AG10803 (cell line): Measurements from ENCODE around the gene RASSF4.

Source experiments
- DNase-seq: peaks from one replicate; pipeline ENCODE4 v3.0.0; 2010; ENCODE audit warnings: low read depth
- H3K4me3 ChIP-seq: 2 replicates; pipeline ENCODE4 v1.5.1; 2011; ENCODE audit warnings: mild to moderate bottlenecking, low read length, control low read depth
- TF ChIP-seq, protein P1 (sequence below): conservative IDR thresholded peaks from 2 replicates; pipeline ENCODE4 v1.5.1; 2011; ENCODE audit warnings: mild to moderate bottlenecking, low read length, control low read depth, inconsistent platforms

Gene RASSF4

DNA sequence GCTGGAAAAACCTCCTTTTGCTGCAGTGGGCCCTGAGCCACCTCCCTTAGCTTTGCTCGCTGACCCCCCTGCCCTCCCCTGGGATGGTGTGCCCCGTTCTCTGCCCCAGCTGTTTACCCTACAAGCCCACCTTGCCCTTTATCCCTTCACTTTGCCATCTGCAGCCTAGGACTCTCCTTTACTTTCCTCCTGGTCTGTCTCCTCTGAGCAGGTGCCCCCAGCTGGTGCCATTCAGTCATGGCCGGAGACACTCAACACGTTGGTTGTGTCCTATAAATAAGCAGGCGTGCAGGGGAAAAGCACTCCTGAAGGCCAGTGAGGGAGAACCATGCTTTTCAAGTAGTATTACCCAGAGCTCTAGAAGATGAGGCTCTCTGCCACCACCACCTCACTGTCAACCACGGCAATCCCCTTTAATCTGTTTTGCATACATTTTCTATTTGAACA, 6.1 kb downstream of the RASSF4 start:
- H3K4me3 ChIP-seq = no peak overlapping the region
- DNase-seq = no peak
- TF ChIP-seq, protein P1, sequence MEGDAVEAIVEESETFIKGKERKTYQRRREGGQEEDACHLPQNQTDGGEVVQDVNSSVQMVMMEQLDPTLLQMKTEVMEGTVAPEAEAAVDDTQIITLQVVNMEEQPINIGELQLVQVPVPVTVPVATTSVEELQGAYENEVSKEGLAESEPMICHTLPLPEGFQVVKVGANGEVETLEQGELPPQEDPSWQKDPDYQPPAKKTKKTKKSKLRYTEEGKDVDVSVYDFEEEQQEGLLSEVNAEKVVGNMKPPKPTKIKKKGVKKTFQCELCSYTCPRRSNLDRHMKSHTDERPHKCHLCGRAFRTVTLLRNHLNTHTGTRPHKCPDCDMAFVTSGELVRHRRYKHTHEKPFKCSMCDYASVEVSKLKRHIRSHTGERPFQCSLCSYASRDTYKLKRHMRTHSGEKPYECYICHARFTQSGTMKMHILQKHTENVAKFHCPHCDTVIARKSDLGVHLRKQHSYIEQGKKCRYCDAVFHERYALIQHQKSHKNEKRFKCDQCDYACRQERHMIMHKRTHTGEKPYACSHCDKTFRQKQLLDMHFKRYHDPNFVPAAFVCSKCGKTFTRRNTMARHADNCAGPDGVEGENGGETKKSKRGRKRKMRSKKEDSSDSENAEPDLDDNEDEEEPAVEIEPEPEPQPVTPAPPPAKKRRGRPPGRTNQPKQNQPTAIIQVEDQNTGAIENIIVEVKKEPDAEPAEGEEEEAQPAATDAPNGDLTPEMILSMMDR = no peak

DNA sequence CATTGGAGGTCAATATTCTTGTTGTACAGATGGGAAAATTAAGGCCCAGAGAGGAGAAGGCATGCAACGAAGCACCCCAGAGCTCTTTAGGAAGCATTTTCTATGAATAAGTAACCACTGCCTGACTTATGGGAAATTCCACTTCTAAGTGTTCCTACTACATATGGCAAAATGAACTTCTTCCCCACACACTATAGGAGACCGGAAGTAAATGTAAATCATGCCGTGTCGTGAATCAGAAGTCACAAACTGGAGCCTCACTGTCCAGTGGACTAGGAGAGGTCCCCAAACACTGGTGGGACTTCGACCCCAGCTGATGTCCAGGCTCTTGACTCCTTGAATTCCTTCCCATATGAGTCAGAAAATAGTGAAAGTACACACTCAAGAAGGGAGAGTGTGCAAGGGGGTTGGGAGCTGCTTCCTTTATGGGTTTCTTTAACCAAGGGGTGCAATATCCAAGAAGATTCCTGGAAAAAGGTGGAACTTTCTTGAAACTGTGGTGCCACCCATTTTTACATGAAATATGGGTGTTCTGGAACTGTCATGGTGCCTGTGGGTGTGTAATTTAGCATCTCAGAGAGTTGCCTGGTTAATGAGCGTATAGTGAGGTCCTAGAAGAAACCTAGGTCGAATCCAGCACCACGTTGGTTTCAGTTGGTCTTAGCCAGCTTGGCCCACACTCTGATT, 6.7 kb downstream of the RASSF4 start:
- H3K4me3 ChIP-seq = no peak overlapping the region

DNA sequence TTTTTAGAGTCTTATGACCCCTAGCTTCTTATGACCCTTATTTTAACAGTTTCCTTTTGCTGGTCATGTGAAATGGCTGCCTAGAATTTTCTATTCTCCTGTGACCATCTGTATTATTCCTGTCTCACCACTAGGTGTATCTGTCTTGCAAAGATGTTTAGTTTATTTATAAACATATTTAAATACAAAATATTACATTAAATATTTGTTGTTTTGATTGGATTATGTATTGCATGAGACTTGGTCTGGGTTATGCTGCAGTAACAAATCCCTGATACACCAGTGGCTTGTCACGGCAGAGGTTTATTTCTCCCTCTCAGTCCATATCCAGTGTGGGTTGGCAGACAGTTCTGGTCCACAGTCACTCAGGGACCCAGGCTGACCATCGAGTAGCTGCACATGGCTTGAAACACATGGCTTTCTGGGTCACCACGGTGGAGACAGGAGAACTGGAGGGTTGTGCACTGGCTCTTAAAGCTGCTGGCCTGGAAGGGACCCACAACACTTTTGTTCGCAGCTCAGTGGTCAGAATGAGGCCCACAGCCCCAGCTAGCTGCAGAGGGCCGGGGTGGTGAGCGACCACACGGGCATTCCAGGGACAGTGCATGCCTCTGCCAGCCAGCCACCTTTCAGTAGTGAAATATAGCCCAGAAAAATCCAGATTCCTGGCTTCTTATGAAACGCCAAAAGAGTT, 7.4 kb downstream of the RASSF4 start:
- TF ChIP-seq, protein P1 = peak; percentile 23; the same call in 1 of the 2 replicates
- no peak for DNase-seq
- H3K4me3 ChIP-seq = no peak overlapping the region

More for the DNA sequence above, 6.7 kb downstream of the RASSF4 start:
- no peak for DNase-seq
- TF ChIP-seq, protein P1 = no peak

DNA sequence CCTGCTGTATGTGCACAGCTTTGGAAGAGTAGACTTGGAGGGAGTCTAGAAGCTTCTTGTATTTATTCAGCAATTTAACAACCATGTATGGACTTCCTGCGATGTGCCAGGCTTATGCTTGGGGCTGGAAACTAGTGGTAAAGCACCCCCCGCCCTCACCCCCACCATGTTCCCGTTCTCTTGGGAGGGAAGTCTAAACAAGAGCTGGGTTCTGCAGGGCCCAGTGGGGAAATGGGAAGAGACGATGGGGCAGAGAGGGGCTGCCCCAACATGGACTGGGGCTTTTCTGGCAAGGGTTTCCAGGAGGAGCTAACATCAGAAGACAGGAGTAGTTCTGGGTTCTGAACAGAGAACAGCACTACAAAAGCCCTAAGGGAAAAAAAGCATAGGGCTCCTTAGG, 8.0 kb downstream of the RASSF4 start:
- no peak overlapping the region for H3K4me3 ChIP-seq
- no peak for DNase-seq
- TF ChIP-seq, protein P1 = no peak

DNA sequence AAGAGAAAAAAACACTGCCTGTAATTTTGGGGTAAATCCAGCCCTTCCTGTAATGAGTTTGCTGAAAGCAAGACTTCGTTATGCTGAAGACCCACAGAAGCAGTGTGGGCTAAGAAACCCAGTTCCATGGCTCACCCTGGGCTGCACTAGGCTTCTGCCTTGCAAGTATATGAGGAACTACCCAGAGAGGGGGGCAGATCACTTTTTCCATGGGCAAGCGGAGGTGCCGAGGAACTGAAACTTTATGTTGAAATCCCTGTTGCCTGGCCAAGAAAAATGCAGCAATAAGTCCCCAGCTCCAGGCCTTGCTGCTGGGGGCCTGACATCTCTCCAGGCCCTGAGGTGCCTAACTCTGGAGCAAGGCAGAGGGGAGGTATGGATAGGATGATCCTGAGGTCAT, 8.5 kb downstream of the RASSF4 start:
- peak; percentile 35 for DNase-seq
- TF ChIP-seq, protein P1 = no peak
- H3K4me3 ChIP-seq = no peak overlapping the region

DNA sequence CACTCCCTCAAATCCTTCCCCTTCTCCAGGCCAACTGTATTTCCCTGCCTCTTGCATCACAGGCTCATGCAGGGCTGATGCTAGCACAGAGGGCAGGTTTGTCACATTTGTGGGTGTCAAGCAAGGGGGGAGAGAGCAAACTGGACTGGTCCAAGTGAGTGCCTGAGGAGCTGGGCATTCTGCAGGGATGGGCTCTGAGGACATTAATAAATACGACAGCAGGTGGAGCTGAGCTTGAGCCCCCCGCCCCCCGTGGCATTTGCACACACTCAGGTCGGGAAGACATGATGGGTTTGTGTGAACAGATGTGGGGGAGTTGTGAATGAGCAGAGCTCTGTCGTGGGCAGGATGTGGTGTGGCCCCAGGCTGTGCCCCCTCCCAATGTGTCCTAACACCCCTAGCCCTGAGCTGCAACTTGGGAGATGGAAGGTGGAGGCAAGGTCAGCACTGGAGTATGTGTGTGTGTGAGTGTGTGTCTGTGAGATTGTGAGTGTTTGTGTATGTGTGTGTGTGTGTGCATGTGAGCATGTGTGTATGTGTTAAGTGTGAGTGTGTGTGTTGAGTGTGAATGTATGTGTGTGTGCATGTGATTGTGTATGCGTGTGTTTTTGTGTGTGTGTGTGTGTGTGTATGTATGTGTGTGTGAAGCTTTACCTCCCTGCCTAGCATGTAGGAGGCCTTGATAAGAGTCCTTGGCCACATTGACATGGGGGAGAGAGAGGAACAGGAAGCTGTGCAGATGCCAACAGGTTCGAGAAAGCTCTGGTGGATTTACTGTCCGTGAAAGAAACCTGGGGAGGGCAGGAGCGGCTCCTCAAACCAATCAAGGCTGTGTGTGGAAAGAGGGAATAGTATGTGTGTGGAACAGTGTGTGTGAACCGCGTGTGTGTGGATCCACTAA, 9.1 kb downstream of the RASSF4 start:
- TF ChIP-seq, protein P1 = no peak
- DNase-seq = no peak
- H3K4me3 ChIP-seq = no peak overlapping the region
